Activated T-helper 1 cell treated with anti-CD3 and anti-CD28 coated beads, Interleukin-12 subunit alpha, Interleukin-12 subunit beta, Interleukin-2, Interleukin-4 antibody, amounts not matched to agents 30 ng/mL and 10 ng/mL and 1 ng/mL, durations not matched to agents 14 hours and 24 hours and 36 hours (primary cell): Measurements from ENCODE around the gene TAF8. TPM values are rescaled to one million over a fixed set of nuclear protein-coding genes. Genes with fewer than 3 reads are reported as not detected.

Source experiments
- DNase-seq: peaks from one replicate; pipeline ENCODE4 v3.0.0; 2021; ENCODE audit warnings: low spot score
- H3K27ac Mint-ChIP-seq: one replicate; pipeline ENCODE4 v1.8.0; 2021; ENCODE audit warnings: mild to moderate bottlenecking, mixed read lengths
- H3K27me3 Mint-ChIP-seq: one replicate; pipeline ENCODE4 v1.8.0; 2022; ENCODE audit warnings: mild to moderate bottlenecking, moderate library complexity, mixed read lengths; ENCODE audit not compliant: insufficient read depth
- H3K36me3 Mint-ChIP-seq: one replicate; pipeline ENCODE4 v1.8.0; 2021; ENCODE audit warnings: low read depth, mixed read lengths
- H3K4me1 Mint-ChIP-seq: one replicate; pipeline ENCODE4 v1.8.0; 2021; ENCODE audit warnings: low read depth, mixed read lengths
- H3K4me3 Mint-ChIP-seq: one replicate; pipeline ENCODE4 v1.8.0; 2021; ENCODE audit warnings: mild to moderate bottlenecking, moderate library complexity, mixed read lengths
- H3K9me3 Mint-ChIP-seq: one replicate; pipeline ENCODE4 v1.8.0; 2021; ENCODE audit warnings: mixed read lengths
- intact Hi-C: fragments of 100-400 bp; cut with micrococcal nuclease; formaldehyde crosslinking; loops from one replicate; pipeline ENCODE4 v1.15.1; 2024
- total RNA-seq: library from RNA; stranded (reverse); gene quantifications from 2 replicates; pipeline ENCODE4 v1.2.3, GENCODE V29; 2022

The TAF8 gene
- total RNA-seq, 1 donor from 2014 or later, result 36.7 TPM

DNA sequence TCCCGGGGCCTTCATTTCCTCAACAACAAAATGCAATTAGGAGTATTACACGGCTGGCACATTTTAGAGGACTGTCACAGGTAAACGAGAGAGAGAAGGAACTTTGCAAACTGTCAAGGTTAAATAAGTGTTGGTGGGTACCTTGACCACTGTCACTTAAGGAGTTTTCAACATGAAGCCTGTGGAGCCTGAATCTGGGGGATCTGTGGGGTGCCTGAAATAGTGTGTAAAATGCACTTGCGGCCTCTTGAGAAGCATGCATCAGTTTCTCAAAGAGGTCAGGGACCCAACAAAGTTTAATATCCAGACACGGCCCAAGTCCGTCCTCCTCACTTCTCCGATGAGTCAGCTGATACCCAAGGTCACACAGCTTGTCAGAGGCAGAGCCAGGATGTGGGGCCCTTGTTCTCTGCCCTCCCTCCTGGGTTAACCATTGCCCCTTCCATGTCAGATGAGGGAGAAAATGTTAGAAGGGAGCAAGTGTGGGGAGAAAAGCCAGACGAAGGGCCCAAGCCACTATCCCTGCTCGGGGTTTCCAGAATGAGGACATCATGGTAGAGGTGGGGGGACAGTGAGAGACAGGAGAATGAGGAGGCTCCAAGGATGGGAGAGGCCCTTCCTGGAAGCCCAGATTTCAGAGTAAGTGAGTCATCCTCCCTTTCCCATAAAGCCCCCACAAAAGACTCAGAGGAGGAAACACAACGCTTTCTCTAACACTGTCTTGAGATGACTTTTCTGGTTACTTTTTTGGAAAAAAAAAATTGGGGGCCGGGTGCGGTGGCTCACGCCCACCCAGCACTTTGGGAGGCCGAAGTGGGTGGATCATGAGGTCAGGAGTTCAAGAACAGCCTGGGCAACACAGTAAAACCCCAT is 49.9 kb downstream of the TAF8 start:
- intact Hi-C loops, result loop anchor here (2.0 kb wide), 1 partner anchor 51 kb away; no protein-coding TSS in a partner anchor
- peaks cover 39% of the 10 kb centered on the region for H3K4me1 Mint-ChIP-seq
- no peak for DNase-seq
- H3K27me3 Mint-ChIP-seq, result peaks cover 1% of the 10 kb centered on the region
- H3K4me3 Mint-ChIP-seq, result peak overlapping the region; percentile 56
- peak overlapping the region; percentile 88 for H3K27ac Mint-ChIP-seq
- no peaks in the 10 kb centered on the region for H3K36me3 Mint-ChIP-seq
- no peaks in the 10 kb centered on the region for H3K9me3 Mint-ChIP-seq

- Mint-ChIP-seq H3K4me3 (no peak overlapping the region), H3K27ac (peak overlapping the region; percentile 79)
- intact Hi-C loops, result loop anchor here (2.0 kb wide), 1 partner anchor 52 kb away; no protein-coding TSS in a partner anchor
Observed at GRCh38 chr6:42101186-42101657, 50.9 kb downstream of the TAF8 start.

GRCh38 chr6:42103216-42103615 is 52.9 kb downstream of the TAF8 start:
- Mint-ChIP-seq H3K4me3 (peak overlapping the region; percentile 70), H3K27me3 (peaks cover 1% of the 10 kb centered on the region), H3K36me3 (no peaks in the 10 kb centered on the region), H3K4me1 (peaks cover 39% of the 10 kb centered on the region), H3K27ac (peak overlapping the region; percentile 67), H3K9me3 (no peaks in the 10 kb centered on the region)
- intact Hi-C loops, result no loop called here
- DNase-seq, result no peak

More at GRCh38 chr6:42101186-42101657, 50.9 kb downstream of the TAF8 start:
- peaks cover 1% of the 10 kb centered on the region for H3K27me3 Mint-ChIP-seq
- H3K9me3 Mint-ChIP-seq, result no peaks in the 10 kb centered on the region
- no peaks in the 10 kb centered on the region for H3K36me3 Mint-ChIP-seq
- peaks cover 39% of the 10 kb centered on the region for H3K4me1 Mint-ChIP-seq
- DNase-seq, result no peak

DNA sequence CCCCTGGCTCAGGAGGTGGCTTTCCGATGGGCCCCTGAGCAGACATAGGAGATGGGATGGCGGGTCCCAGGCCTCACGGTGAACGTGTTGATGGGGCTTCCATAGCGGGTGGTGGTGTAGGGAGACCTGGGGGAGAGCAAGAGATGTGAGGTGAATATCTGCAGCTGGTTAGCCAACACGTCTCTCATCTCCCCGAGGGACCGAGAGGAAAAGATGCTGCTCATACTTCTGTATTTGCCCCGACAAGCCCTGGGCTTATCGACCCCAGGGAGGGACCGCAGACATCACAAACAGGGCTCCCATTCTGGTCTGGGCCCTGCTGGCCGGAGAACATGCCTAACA is 53.4 kb downstream of the TAF8 start:
- Mint-ChIP-seq H3K27me3 (peaks cover 1% of the 10 kb centered on the region), H3K4me3 (peak overlapping the region; percentile 70), H3K4me1 (peaks cover 39% of the 10 kb centered on the region), H3K9me3 (no peaks in the 10 kb centered on the region), H3K36me3 (no peaks in the 10 kb centered on the region), H3K27ac (peak overlapping the region; percentile 67)
- intact Hi-C loops, result loop anchor here (1.0 to 2.0 kb wide), 4 partner anchors 28 to 317 kb away; partner anchors contain the start of gene TOMM6
- no peak for DNase-seq

- Mint-ChIP-seq H3K27me3 (peaks cover 1% of the 10 kb centered on the region), H3K4me1 (peaks cover 39% of the 10 kb centered on the region), H3K36me3 (no peaks in the 10 kb centered on the region), H3K4me3 (peak overlapping the region; percentile 70), H3K27ac (peak overlapping the region; percentile 67), H3K9me3 (no peaks in the 10 kb centered on the region)
- DNase-seq, result peak; percentile 60
- intact Hi-C loops, result loop anchor here (1.0 to 2.0 kb wide), 4 partner anchors 29 to 317 kb away; partner anchors contain the start of gene TOMM6
Observed at GRCh38 chr6:42104095-42104803, 53.9 kb downstream of the TAF8 start.

- peak overlapping the region; percentile 54 for H3K4me3 Mint-ChIP-seq
Observed at GRCh38 chr6:42104804-42105125, 54.4 kb downstream of the TAF8 start.

GRCh38 chr6:42105156-42105648 is 54.9 kb downstream of the TAF8 start:
- Mint-ChIP-seq H3K9me3 (no peaks in the 10 kb centered on the region), H3K4me3 (peak overlapping the region; percentile 54), H3K27me3 (peaks cover 1% of the 10 kb centered on the region), H3K4me1 (peaks cover 32% of the 10 kb centered on the region), H3K36me3 (no peaks in the 10 kb centered on the region), H3K27ac (no peak overlapping the region)
- intact Hi-C loops, result loop anchor here (2.0 kb wide), 2 partner anchors 258 to 318 kb away; partner anchors contain the start of gene TOMM6
- no peak for DNase-seq

More at GRCh38 chr6:42104804-42105125, 54.4 kb downstream of the TAF8 start:
- Mint-ChIP-seq H3K36me3 (no peaks in the 10 kb centered on the region), H3K27me3 (peaks cover 1% of the 10 kb centered on the region), H3K27ac (no peak overlapping the region), H3K4me1 (peaks cover 36% of the 10 kb centered on the region), H3K9me3 (no peaks in the 10 kb centered on the region)
- intact Hi-C loops, result loop anchor here (1.0 to 2.0 kb wide), 4 partner anchors 29 to 318 kb away; partner anchors contain the start of gene TOMM6
- no peak for DNase-seq

DNA sequence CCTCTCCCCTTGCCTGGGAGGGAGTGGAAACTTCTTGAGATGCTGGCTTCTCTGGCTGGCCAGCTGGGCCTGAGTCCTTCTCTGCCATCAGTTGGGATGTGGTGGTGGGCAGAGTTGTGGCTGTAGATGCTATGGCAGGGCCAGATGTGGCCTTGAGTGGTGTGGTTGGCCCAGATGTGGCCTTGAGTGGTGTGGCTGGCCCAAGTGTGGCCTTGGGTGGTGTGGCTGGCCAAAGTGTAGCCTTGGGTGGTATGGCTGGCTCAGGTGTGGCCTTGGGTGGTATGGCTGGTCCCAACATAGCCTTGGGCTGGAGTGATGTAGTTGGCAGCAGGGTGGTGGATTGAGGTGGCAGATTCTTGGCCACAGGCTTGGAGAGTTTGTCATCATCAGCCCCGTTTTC is 55.4 kb downstream of the TAF8 start:
- intact Hi-C loops, result loop anchor here (2.0 kb wide), 2 partner anchors 259 to 319 kb away; partner anchors contain the start of gene TOMM6
- H3K27me3 Mint-ChIP-seq, result peaks cover 2% of the 10 kb centered on the region
- H3K27ac Mint-ChIP-seq, result no peak overlapping the region
- H3K4me3 Mint-ChIP-seq, result no peak overlapping the region
- no peaks in the 10 kb centered on the region for H3K36me3 Mint-ChIP-seq
- H3K4me1 Mint-ChIP-seq, result peaks cover 27% of the 10 kb centered on the region
- DNase-seq, result no peak
- no peaks in the 10 kb centered on the region for H3K9me3 Mint-ChIP-seq

DNA sequence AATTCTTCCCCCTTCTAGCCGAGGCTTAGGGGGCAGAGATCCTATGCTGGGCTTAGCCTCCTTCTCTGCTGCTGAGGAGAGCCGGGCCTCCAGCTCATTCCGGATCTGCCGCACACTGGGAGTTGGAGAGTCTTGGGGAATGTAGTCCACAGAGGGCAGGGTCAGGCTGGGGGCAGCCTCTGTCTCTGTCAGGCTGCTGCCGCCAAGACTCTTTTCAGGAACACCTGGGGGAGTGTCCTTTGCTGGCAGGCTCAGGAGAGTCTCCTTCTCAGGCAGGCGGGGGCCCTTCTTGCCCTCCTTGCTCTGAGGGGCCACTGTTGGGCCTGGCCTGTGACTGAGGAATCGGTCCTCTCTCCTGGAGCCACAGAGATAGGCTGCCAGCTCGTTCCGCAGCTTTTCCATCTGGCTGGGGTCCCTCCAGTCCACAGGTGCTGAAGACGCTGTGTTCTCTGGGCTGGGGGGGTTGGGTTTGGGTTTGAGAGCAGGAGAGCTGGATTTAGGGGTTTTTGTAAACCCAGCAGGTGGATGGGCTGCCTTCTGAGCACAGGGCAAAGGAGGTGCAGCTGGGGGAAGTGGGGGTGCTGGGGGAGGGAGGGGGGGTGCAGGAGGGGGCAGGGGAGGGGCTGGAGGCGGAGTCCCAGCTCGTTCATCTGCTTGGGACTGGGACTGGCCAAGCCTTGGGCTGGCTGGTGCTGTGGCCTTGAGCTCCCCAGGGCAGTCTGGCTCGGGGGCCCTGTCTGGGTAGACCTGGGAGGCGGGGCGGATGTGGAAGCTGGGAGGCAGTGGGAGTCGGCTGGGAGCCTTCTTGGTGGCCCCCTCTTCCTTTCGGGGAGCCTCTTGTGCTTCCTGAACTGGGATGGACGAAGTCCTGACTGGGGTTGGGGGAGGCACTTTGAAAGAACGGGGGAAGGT is 56.0 kb downstream of the TAF8 start:
- intact Hi-C loops, result no loop called here
- DNase-seq, result no peak
- no peak overlapping the region for H3K27ac Mint-ChIP-seq
- H3K27me3 Mint-ChIP-seq, result peaks cover 3% of the 10 kb centered on the region
- no peaks in the 10 kb centered on the region for H3K9me3 Mint-ChIP-seq
- H3K4me3 Mint-ChIP-seq, result no peak overlapping the region
- H3K36me3 Mint-ChIP-seq, result no peaks in the 10 kb centered on the region
- peaks cover 23% of the 10 kb centered on the region for H3K4me1 Mint-ChIP-seq

- H3K4me1 Mint-ChIP-seq, result peaks cover 10% of the 10 kb centered on the region
- no peak for DNase-seq
- no peak overlapping the region for H3K27ac Mint-ChIP-seq
- H3K4me3 Mint-ChIP-seq, result no peak overlapping the region
- peaks cover 7% of the 10 kb centered on the region for H3K27me3 Mint-ChIP-seq
- no peaks in the 10 kb centered on the region for H3K36me3 Mint-ChIP-seq
- intact Hi-C loops, result no loop called here
- H3K9me3 Mint-ChIP-seq, result no peaks in the 10 kb centered on the region
Observed at GRCh38 chr6:42108071-42108470, 57.7 kb downstream of the TAF8 start.

GRCh38 chr6:42110683-42111082 is 60.4 kb downstream of the TAF8 start:
- Mint-ChIP-seq H3K4me1 (no peaks in the 10 kb centered on the region), H3K4me3 (no peak overlapping the region), H3K27me3 (peaks cover 9% of the 10 kb centered on the region), H3K27ac (no peak overlapping the region), H3K36me3 (no peaks in the 10 kb centered on the region), H3K9me3 (no peaks in the 10 kb centered on the region)
- no peak for DNase-seq
- intact Hi-C loops, result no loop called here

- Mint-ChIP-seq H3K36me3 (no peaks in the 10 kb centered on the region), H3K4me3 (no peak overlapping the region), H3K4me1 (no peaks in the 10 kb centered on the region), H3K27ac (no peak overlapping the region), H3K27me3 (peaks cover 12% of the 10 kb centered on the region), H3K9me3 (no peaks in the 10 kb centered on the region)
- intact Hi-C loops, result no loop called here
- DNase-seq, result no peak
Observed at GRCh38 chr6:42112351-42112750, 62.0 kb downstream of the TAF8 start.
